HL-60 (cell line): ENCODE data around the gene CYP2A6.
"Not testable (repeated sequence)": the region's sequence is repeated elsewhere in the genome, so short reads cannot be mapped to it uniquely, and the experiment has no call there.

Experiments used
- DNase-seq, 2 experiments: peaks; one replicate each; pipeline ENCODE4 v3.0.0-alpha.2; 2010 to 2020; ENCODE audit warnings: low read depth in 1 of 2, low spot score in 1 of 2
- H3K27ac ChIP-seq: fragments of 250-450 bp; sonication (Bioruptor Pico); replicated peaks from 2 replicates; pipeline ENCODE4 v1.5.1; 2020; ENCODE audit warnings: mild to moderate bottlenecking, moderate library complexity
- H3K27me3 ChIP-seq: fragments of 250-450 bp; sonication (Bioruptor Pico); 2 replicates; pipeline ENCODE4 v1.5.1; 2021; ENCODE audit warnings: mild to moderate bottlenecking, moderate library complexity; ENCODE audit not compliant: insufficient read depth, poor library complexity, severe bottlenecking
- H3K4me3 ChIP-seq: replicated peaks from 2 replicates; pipeline ENCODE4 v1.5.1; 2011; ENCODE audit warnings: mild to moderate bottlenecking, control low read depth, low read length; ENCODE audit not compliant: insufficient read depth
- CTCF ChIP-seq: IDR thresholded peaks from one replicate; pipeline ENCODE4 v1.5.1; 2011; ENCODE audit warnings: low read length, control low read depth, inconsistent platforms; ENCODE audit not compliant: insufficient read depth
- POLR2AphosphoS5 ChIP-seq: IDR thresholded peaks from 2 replicates; pipeline ENCODE4 v1.6.1; 2012; ENCODE audit warnings: low read depth
- REST ChIP-seq: IDR thresholded peaks from 2 replicates; pipeline ENCODE4 v1.6.1; 2012; ENCODE audit warnings: low read depth; ENCODE audit not compliant: insufficient replicate concordance
- SPI1 ChIP-seq: IDR thresholded peaks from 2 replicates; pipeline ENCODE4 v1.6.1; 2012; ENCODE audit warnings: low read depth, mild to moderate bottlenecking, borderline replicate concordance

Gene CYP2A6

GRCh38 chr19:40826699-40827385 lies 23.4 kb downstream of the CYP2A6 start:
- not testable (repeated sequence) for H3K27me3 ChIP-seq, H3K4me3 ChIP-seq
- peak in 1 of 2 experiments; percentile 52 for DNase-seq
- H3K27ac ChIP-seq = peak overlapping the region; percentile 60
- TF ChIP-seq POLR2AphosphoS5 = peak; percentile 58; the same call in 1 of the 2 replicates

GRCh38 chr19:40826312-40826698 lies 23.9 kb downstream of the CYP2A6 start:
- not testable (repeated sequence) for DNase-seq, H3K27me3 ChIP-seq, H3K4me3 ChIP-seq
- H3K27ac ChIP-seq = 0 out of 2 replicates have a peak overlapping the region, but pooled peaks have one; percentile 35

- not testable (repeated sequence) for H3K27ac ChIP-seq, DNase-seq, H3K27me3 ChIP-seq, H3K4me3 ChIP-seq
These were observed 24.7 kb downstream of the CYP2A6 start for GRCh38 chr19:40825460-40826095.

- not testable (repeated sequence) for H3K4me3 ChIP-seq, DNase-seq, H3K27me3 ChIP-seq
- peak overlapping the region; percentile 86 for H3K27ac ChIP-seq
These were observed 25.3 kb downstream of the CYP2A6 start for GRCh38 chr19:40824916-40825315.

GRCh38 chr19:40822704-40823553 lies 27.3 kb downstream of the CYP2A6 start:
- not testable (repeated sequence) for H3K27me3 ChIP-seq, H3K4me3 ChIP-seq
- DNase-seq = peak; percentile 67 to 93
- peak overlapping the region; percentile 86 for H3K27ac ChIP-seq
- TF ChIP-seq SPI1 = peak; percentile 99
- TF ChIP-seq POLR2AphosphoS5 = peak; percentile 63

- Histone ChIP-seq H3K27ac (peak overlapping the region; percentile 86), H3K27me3 (no peaks in the 10 kb centered on the region), H3K4me3 (no peak overlapping the region)
- no peak for TF ChIP-seq SPI1
- TF ChIP-seq REST = no peak
- no peak for DNase-seq
These were observed 28.1 kb downstream of the CYP2A6 start for GRCh38 chr19:40822161-40822560.

GRCh38 chr19:40819479-40820234 lies 30.6 kb downstream of the CYP2A6 start:
- peak in 1 of 2 experiments; percentile 68 for DNase-seq

More at GRCh38 chr19:40819479-40820234, 30.6 kb downstream of the CYP2A6 start:
- H3K27ac ChIP-seq = peak overlapping the region; percentile 26
- peak; percentile 43 for TF ChIP-seq CTCF
- not testable (repeated sequence) for H3K4me3 ChIP-seq, H3K27me3 ChIP-seq
